ENCODE data around the gene CROCC2.

GRCh38 chr2:240955306-240956170 is 49.4 kb downstream of the CROCC2 start:
- no peak for TF ChIP-seq RBBP5 (conservative IDR thresholded peaks at IDR 0.05)
- no peak for TF ChIP-seq ZNF622 (IDR thresholded peaks at IDR 0.05)
- no peak for TF ChIP-seq SP1 (IDR thresholded peaks at IDR 0.05; ENCODE audit: low read depth, low read length)
- TF ChIP-seq HDGF (IDR thresholded peaks at IDR 0.05): no peak

All from GM12878 (cell line).